ENCODE measurements around the gene MALAT1.
"Not testable (repeated sequence)": the region's sequence is repeated elsewhere in the genome, so short reads cannot be mapped to it uniquely, and the experiment has no call there.

GRCh38 chr11:65512311-65512710 lies 13.5 kb downstream of the MALAT1 start:
- TF ChIP-seq CTCF (IDR thresholded peaks at IDR 0.05; ENCODE audit: low read length); EZH2 (IDR thresholded peaks at IDR 0.05; ENCODE audit: borderline replicate concordance, low read length): not testable (repeated sequence)
